ENCODE measurements around the gene ATP8B4. TPM values are rescaled to one million over a fixed set of nuclear protein-coding genes. Genes with fewer than 3 reads are reported as not detected.
A peak's percentile ranks its signal among the peaks of the same experiment; 100 is the strongest.

Gene ATP8B4
- total RNA-seq, 2 donors from 2014 or later: 16.8 to 16.9 TPM

DNA sequence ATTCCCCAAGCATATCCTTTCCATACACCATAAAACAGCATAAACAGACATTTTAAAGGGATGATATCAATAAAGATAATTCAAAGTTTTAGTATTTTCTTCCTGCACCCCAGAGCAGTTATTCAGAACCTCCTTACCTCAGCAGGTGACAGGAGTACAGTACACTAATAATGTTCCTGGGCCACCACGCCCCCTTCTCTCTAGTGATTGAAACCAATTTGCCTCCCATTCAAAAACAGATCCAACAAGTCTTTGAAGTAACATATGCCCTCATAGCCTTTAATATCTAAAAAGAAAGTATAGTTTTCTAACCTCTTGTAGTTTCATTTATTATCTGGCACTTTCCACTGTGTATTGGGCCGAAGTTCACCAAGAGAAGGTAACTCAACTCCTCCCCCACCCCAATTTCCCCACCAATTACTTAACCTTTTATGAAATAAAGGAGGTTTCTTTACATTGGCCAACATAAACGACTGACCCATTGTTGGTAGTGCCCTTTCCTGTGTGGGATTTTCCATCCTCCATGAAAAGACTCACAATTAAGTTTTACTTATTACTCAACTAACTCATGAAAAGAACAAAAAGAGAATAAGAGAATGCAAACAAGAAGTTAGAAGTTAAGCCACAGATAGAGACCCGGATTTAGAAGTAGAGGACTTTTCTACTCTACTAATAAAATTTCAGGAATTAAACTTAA lies 5.0 kb upstream of the ATP8B4 start:
- Histone ChIP-seq H3K4me3 (no peak overlapping the region), H3K9me3 (no peaks in the 10 kb centered on the region), H3K4me1 (ENCODE audit: control insufficient read depth in 1 of 2, low read depth in 2 of 2) (no peaks in the 10 kb centered on the region), H3K27me3 (replicated peaks; ENCODE audit: insufficient read depth) (no peaks in the 10 kb centered on the region), H3K27ac (no peak overlapping the region), H3K36me3 (no peaks in the 10 kb centered on the region)
- ATAC-seq (ENCODE audit: insufficient number of reproducible peaks, low FRiP score, low read depth): no peak
- DNase-seq (ENCODE audit: low spot score): no peak
- TF ChIP-seq, protein P1, sequence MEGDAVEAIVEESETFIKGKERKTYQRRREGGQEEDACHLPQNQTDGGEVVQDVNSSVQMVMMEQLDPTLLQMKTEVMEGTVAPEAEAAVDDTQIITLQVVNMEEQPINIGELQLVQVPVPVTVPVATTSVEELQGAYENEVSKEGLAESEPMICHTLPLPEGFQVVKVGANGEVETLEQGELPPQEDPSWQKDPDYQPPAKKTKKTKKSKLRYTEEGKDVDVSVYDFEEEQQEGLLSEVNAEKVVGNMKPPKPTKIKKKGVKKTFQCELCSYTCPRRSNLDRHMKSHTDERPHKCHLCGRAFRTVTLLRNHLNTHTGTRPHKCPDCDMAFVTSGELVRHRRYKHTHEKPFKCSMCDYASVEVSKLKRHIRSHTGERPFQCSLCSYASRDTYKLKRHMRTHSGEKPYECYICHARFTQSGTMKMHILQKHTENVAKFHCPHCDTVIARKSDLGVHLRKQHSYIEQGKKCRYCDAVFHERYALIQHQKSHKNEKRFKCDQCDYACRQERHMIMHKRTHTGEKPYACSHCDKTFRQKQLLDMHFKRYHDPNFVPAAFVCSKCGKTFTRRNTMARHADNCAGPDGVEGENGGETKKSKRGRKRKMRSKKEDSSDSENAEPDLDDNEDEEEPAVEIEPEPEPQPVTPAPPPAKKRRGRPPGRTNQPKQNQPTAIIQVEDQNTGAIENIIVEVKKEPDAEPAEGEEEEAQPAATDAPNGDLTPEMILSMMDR (IDR thresholded peaks at IDR 0.05): no peak

DNA sequence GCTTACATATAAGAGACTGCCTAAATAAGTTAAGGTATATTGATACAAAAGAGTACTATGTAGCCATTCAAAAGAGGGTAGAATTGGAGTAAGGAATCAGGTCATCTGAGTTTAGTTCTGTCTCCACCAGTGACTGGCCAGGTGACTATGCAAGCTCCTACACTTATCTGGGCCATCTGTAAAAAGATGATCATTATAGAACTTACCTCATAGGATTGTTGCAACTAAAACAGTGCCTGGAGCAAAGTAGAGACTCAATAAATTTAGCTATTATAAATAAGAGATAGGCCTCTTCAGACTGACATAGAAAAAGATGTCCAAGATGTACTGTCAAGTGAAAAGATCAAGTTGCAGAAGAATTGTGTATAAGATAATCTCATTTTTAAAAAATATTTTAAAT lies 1.7 kb upstream of the ATP8B4 start:
- DNase-seq (ENCODE audit: low spot score): no peak
- Histone ChIP-seq H3K36me3 (no peaks in the 10 kb centered on the region), H3K4me1 (ENCODE audit: control insufficient read depth in 1 of 2, low read depth in 2 of 2) (no peaks in the 10 kb centered on the region), H3K9me3 (no peaks in the 10 kb centered on the region), H3K4me3 (no peak overlapping the region), H3K27me3 (replicated peaks; ENCODE audit: insufficient read depth) (no peaks in the 10 kb centered on the region), H3K27ac (no peak overlapping the region)
- TF ChIP-seq, protein P1 (IDR thresholded peaks at IDR 0.05): no peak
- no peak for ATAC-seq (ENCODE audit: insufficient number of reproducible peaks, low FRiP score, low read depth)

DNA sequence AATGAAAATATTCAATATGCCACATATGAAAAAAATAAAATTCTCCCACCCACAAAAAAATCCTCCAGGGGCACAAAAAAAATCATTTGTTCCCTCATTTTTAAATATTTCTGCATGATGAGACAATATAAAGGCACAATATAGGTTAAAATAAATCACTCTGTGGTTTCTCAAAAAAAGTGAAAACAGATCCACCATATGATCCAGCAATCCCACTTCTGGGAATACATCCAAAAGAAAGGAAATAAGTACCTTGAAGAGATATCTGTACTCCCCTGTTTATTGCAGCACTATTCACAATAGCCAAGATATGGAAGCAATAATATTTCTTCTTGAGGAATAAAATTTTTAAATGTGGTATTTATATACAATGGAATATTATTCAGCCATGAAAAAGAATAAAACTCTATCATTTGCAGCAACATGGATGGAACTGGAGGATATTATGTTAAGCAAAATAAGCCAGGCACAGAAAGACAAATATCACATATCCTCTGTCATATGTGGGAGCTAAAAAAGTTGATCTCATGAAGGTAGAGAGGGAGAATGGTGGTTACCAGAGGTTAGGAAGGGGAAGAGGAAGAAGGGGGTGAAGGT lies 1.5 kb downstream of the ATP8B4 start:
- ATAC-seq (ENCODE audit: insufficient number of reproducible peaks, low FRiP score, low read depth) (no peak), DNase-seq (ENCODE audit: low spot score) (no peak)
- no peak overlapping the region for H3K4me3 ChIP-seq
- H3K9me3 ChIP-seq: no peaks in the 10 kb centered on the region
- H3K27ac ChIP-seq: no peak overlapping the region
- TF ChIP-seq, protein P1 (IDR thresholded peaks at IDR 0.05): no peak
- no peaks in the 10 kb centered on the region for H3K36me3 ChIP-seq
- H3K4me1 ChIP-seq (ENCODE audit: control insufficient read depth in 1 of 2, low read depth in 2 of 2): no peaks in the 10 kb centered on the region
- H3K27me3 ChIP-seq (replicated peaks; ENCODE audit: insufficient read depth): no peaks in the 10 kb centered on the region

DNA sequence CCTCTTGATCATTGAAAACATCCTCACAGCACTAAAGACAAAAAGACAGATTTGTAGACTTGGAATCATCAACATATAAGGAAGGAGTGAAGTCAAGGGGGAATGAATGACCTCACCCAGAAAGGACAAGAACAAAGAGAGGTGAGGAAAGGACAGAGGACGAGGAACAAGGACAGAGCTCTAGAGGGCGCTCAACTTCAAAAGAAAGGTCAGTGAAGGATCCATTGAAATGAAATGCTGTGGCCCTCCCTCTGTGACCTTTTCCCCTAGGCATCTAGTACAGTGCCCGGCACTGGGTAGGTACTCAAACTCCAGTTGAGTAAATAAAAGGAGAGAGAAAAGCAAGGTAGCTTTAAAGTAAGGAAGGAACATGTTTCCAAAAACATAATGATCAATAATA lies 2.6 kb downstream of the ATP8B4 start:
- no peaks in the 10 kb centered on the region for H3K9me3 ChIP-seq
- TF ChIP-seq, protein P1 (IDR thresholded peaks at IDR 0.05): no peak
- DNase-seq (ENCODE audit: low spot score) (no peak), ATAC-seq (ENCODE audit: insufficient number of reproducible peaks, low FRiP score, low read depth) (no peak)
- H3K27ac ChIP-seq: no peak overlapping the region
- no peaks in the 10 kb centered on the region for H3K36me3 ChIP-seq
- no peaks in the 10 kb centered on the region for H3K27me3 ChIP-seq (replicated peaks; ENCODE audit: insufficient read depth)
- no peak overlapping the region for H3K4me3 ChIP-seq
- H3K4me1 ChIP-seq (ENCODE audit: control insufficient read depth in 1 of 2, low read depth in 2 of 2): peaks cover 0 to under 1% of the 10 kb centered on the region in 2 donors

DNA sequence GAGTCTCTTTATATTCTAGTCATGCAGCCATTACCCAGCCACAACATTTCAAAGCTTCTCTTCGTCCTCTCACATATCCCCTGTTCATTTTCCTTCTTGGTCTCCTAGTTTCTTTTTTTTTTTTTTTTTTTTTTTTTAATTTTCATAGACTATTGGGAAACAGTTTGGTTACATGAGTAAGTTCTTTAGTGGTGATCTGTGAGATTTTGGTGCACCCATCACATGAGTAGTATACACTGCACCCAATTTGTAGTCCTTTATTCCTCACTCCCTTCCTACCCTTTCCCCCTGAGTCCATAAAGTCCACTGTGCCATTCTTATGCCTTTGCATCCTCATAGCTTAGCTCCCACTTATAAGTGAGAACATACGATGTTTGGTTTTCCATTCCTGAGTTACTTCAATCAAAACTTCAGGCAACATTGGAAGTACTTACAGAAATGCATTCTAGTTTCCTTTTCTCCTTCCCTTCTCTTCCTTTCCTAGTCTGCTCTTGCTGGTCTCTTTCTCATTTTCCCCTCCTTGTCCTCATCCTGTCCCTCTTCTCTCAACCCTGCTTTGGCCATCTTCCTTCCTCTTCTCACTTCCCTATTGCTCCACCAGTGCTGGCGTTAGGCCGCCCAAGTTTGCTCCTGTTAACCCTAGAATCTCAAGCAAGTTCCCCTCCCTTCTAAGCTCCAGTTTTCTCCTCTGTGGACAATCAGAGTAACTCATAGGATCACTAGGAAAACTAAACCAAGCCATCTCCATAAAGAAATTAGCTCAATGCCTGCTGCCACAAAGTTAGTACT lies 4.8 kb downstream of the ATP8B4 start:
- TF ChIP-seq, protein P1 (IDR thresholded peaks at IDR 0.05): no peak
- Histone ChIP-seq H3K4me3 (no peak overlapping the region), H3K27ac (peak overlapping the region in 1 of 2 donors; percentile 23), H3K27me3 (replicated peaks; ENCODE audit: insufficient read depth) (no peaks in the 10 kb centered on the region), H3K9me3 (no peaks in the 10 kb centered on the region), H3K4me1 (ENCODE audit: control insufficient read depth in 1 of 2, low read depth in 2 of 2) (peaks cover 2 to 11% of the 10 kb centered on the region in 2 donors), H3K36me3 (no peaks in the 10 kb centered on the region)
- no peak for DNase-seq (ENCODE audit: low spot score)
- no peak for ATAC-seq (ENCODE audit: insufficient number of reproducible peaks, low FRiP score, low read depth)
